Measurements from ENCODE around the gene NAP1L5. TPM values are rescaled to one million over a fixed set of nuclear protein-coding genes. Genes with fewer than 3 reads are reported as not detected.

Gene NAP1L5
- 10 to 100 TPM; 14.7 to 17.5 (median 16.1) TPM for polyA plus RNA-seq (ENCODE audit: insufficient read length in 4 of 4)

DNA sequence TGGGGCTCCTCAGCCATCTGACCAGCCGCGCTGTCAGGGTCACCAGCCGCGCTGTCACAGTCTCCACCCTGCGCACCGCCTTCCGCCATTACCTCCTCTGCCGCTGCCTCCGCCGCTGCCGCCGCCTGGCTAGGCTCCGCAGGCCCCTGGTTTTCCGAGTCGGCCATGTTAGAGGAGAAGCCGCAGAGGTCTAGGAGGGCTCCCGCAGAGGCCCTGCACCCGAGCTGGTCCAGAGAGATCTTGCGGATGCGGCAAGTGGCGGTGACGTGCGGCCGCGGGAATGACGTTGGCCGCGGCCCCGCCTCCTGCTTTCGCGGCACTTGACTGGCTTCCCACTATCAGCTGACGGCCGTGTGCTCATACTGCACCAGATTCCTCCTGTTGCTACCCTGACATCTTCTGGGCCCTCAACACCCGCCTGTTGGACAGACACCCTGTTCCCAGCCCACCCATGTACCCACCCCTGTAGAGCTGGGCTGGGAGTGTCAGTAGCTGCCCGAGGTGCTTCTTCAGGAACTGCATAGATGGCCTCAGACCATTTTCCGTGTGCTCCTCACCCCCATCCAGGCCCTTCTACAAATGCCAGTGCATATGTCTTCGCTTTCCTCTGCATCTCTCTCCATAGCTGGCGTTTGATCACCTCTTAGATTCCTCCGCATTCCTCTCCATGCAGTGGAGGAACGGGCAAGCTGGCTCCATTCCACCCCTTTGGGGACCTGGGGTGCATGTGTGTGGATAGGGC lies at the start of gene NAP1L5:
TSS of gene NAP1L5 (minus strand) at position 242 of the 742 bp plus-strand sequence. CDS start at position 167, 75 bp downstream.
- DNase-seq (ENCODE audit: low read depth in 4 of 4, low spot score in 3 of 4) = no peak

- DNase-seq (ENCODE audit: low read depth in 4 of 4, low spot score in 3 of 4) = no peak
Measured at GRCh38 chr4:88747351-88747750, 49.7 kb upstream of the NAP1L5 start.

- DNase-seq (ENCODE audit: low read depth in 4 of 4, low spot score in 3 of 4) = no peak
Measured at GRCh38 chr4:88746206-88746605, 48.6 kb upstream of the NAP1L5 start.

DNA sequence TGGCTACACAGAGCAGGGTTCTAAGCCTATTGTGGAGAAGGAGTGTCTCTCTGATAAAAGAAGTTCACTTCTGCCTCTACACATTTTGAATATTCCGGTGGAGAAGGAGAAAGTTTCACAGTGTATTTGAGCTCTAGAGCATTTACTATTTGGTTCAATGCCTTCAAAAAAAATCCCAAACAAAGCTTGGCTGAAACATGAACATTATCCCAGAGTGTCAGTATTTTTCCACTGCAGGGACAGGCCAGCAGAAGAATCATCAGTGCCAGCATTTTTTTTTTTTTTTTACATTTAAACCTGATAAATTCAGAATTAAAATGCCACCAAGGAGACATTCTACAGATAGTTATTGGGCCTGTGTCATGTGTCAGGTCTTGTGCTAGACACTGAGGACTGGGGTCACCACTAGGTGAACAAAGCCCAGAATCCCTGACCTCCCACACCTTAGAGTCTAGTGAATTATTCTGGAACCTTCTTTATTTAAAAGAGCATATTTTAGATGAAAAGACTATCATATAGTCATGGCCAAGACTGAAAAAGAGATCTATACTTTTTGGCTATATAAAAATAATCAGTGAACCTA lies 48.0 kb upstream of the NAP1L5 start:
- no peak for DNase-seq (ENCODE audit: low read depth in 4 of 4, low spot score in 3 of 4)

- DNase-seq (ENCODE audit: low read depth in 4 of 4, low spot score in 3 of 4) = no peak
Measured at GRCh38 chr4:88745175-88745574, 47.5 kb upstream of the NAP1L5 start.

GRCh38 chr4:88744609-88745008 lies 47.0 kb upstream of the NAP1L5 start:
- DNase-seq (ENCODE audit: low read depth in 4 of 4, low spot score in 3 of 4) = no peak

DNA sequence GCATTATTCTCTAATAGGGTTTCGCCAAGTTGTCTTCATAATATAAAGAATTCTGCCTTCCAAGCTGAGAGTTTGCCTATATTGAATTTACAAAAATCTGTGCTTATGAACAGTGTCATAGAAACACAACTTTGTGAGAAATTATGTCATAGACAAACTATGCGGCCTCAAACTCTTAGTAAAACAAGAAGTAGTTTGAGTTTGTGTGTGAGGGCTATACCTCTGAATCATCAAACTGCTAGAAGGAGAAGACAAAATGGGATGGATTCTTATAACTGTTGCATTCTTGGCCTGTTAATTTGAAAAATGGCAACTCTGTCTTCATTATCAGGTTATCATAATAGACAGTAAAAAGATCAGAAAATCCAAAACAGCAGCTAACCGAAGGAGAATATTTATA lies 46.1 kb upstream of the NAP1L5 start:
- DNase-seq (ENCODE audit: low read depth in 4 of 4, low spot score in 3 of 4) = no peak

DNA sequence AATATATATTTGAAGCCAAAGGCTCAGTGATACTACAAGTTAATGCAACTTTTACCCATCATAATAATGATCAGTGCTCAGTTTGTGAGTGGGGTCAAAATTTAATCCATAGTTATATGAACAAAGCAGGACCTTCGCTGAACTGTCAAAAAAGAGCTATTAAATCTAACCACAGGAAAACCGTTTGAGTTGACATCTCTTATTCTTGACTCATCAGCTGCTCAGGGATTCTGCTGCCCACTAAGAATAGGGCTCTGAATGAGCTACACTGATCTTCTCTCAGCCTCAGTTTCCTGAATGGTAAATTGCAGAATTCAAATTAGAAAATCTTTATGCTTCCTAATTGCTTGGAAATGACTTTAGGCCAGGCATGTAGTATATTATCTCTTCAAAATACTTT lies 44.9 kb upstream of the NAP1L5 start:
- no peak for DNase-seq (ENCODE audit: low read depth in 4 of 4, low spot score in 3 of 4)

DNA sequence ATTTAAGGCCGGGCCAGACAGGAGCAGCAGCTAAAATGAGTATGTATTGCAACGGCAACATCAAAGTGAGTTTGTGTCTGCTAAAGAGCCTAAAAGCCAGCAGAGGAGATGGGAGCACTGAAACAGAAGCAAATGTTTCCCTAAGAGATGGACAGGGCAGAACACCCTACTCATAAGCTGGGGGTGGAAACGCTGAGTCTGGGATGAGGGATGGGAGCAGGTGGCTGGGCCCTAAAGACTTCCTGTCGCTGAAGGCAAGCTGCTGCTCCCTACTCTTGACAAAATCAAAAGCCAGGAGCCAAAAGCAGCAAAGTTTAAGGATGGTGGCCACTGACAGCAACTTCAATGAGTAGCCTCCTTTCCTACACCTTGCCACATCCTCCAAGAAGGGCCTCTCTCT lies 40.6 kb upstream of the NAP1L5 start:
- DNase-seq (ENCODE audit: low read depth in 4 of 4, low spot score in 3 of 4) = no peak

DNA sequence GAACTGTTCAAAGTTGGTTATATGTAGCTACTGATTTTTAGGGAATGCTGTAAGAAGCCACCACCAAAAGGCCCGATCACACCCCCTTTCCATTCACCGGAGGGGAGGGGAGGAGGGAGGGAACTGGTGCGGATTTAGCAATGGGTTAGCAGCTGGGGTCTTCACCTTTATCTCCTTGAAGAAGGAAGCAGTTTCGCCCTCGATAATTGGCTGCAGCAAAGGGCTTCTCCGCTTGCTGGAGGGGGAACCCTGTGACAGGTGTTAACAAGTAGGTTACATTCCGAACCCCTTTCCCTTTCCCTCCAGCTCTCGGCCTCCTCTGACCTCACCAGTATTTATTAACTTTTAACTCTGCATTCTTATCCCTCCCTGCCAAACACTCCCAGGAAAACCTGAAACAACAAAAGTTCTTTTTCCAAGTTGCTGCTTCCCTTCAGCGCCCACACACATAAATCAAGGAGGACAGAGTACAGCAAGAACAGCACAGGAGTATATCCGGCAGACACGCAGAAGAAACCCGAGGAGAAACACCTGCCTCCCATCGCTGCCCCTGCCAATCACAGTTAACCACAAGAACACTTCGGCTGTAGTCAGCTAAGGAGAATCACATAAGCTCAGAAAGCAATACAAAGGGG lies 39.8 kb upstream of the NAP1L5 start:
- DNase-seq (ENCODE audit: low read depth in 4 of 4, low spot score in 3 of 4) = peak; percentile 66 to 85 (median 75)

DNA sequence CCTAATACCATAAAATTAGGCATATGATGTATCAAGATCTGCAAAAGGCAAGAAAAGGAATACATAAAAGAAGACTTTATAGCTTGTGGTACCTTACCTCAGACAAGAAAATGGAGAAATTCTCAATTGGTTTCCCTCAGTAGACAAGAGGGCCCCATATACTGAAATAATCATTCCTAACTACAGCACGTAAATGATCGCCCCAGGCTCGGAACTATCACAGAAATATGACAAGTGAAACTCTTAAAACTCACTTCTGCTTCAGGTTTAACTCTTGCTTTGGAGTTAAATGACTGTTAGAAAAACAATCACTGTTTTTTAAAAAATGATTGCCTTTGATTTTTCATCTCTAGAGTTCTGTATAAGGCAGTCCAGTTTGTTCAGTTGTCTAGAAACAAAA lies 38.6 kb upstream of the NAP1L5 start:
- DNase-seq (ENCODE audit: low read depth in 4 of 4, low spot score in 3 of 4) = no peak

- no peak for DNase-seq (ENCODE audit: low read depth in 4 of 4, low spot score in 3 of 4)
Measured at GRCh38 chr4:88735564-88735963, 37.9 kb upstream of the NAP1L5 start.

DNA sequence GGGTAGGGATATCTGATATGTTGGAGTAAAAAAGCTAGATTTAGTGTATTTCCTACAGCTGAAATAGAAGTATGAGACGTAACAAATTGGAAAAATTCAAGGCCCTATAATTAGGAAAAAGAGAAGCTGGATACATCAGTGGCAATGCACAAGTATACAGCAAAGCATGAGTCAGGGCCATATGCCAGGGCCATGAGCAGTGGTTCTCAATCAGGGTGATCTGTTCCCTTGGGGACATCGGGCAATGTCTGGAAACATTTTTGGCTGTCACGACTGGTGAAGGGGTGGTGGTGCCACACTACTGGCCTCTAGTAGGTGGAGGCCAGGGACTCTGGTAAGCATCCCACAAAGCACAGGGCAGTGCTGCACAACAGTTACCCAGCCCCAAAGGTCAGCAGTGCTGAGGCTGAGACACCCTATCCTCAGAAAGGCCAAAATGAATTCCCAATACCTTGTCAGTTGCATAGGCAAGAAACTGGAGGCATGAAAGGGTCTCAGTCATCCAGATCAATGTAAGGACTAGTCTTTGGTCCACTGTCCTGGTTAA lies 36.8 kb upstream of the NAP1L5 start:
- DNase-seq (ENCODE audit: low read depth in 4 of 4, low spot score in 3 of 4) = no peak

GRCh38 chr4:88732714-88733368 lies 35.2 kb upstream of the NAP1L5 start:
- DNase-seq (ENCODE audit: low read depth in 4 of 4, low spot score in 3 of 4) = no peak

GRCh38 chr4:88731381-88731780 lies 33.8 kb upstream of the NAP1L5 start:
- no peak for DNase-seq (ENCODE audit: low read depth in 4 of 4, low spot score in 3 of 4)

- no peak for DNase-seq (ENCODE audit: low read depth in 4 of 4, low spot score in 3 of 4)
Measured at GRCh38 chr4:88730811-88731210, 33.2 kb upstream of the NAP1L5 start.

DNA sequence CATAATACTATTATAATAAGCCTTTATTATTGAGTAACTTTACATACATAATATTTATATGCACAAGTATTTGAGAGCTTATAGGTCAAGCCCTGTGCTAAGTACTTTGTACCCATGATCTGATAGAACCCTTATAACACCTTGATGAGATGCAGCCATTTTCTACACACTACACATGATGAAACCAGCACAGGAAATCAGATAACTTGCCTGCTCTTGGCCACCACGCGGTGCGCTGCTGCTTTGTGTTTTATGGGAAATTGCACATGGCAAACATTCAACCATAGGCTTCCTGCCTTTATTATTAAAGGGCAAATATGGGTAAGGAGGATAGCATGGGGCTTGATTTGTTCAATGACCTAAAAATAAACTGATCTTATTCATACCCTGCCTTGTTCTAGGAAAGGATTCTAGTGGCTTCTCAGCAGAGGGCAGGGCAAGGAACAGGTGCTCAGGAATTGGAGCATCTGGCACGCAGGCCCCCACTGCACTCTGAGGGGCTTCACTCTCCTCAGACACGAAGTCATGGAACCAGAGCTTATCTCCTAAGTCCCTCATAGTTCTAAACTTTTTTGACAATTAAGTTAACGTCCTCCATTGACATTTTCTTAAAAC lies 31.6 kb upstream of the NAP1L5 start:
- DNase-seq (ENCODE audit: low read depth in 4 of 4, low spot score in 3 of 4) = no peak

DNA sequence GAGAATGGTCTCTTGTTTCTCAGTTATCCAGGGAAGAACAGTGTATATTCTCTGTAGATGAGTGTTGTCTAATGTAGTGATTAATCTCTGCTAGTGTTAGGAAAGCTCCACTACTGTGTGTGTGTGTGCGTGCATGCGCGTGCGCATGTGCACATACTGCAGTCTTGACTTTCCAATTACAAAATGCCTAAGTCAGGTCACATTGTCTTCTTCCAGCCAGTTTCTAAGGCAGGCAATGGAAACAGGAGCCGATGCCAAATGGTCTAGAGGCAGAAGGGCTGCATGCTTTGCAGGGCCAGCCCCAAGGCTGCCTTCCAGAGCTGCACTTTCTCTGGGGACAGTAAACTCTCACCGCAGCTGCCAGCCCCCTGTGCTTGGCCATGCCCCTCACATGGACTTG lies 30.5 kb upstream of the NAP1L5 start:
- DNase-seq (ENCODE audit: low read depth in 4 of 4, low spot score in 3 of 4) = no peak

DNA sequence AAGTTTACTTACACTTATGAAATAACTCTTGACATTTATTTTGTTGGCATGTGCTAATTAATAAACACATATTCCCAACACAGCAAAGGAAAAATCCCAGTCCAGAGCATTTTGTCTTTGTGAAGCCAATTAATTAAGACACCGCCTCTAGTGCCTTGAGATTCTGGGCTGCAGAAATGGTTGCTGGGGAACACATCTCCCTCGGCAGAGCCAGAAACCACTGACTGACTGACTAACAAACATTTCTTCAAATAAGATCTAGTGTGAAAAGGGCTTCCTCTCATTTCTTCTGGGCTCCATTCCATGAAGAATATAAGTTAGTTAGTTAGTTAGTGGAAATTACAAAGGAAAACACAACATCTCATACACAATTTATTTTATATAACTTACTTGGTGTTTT lies 28.4 kb upstream of the NAP1L5 start:
- no peak for DNase-seq (ENCODE audit: low read depth in 4 of 4, low spot score in 3 of 4)

DNA sequence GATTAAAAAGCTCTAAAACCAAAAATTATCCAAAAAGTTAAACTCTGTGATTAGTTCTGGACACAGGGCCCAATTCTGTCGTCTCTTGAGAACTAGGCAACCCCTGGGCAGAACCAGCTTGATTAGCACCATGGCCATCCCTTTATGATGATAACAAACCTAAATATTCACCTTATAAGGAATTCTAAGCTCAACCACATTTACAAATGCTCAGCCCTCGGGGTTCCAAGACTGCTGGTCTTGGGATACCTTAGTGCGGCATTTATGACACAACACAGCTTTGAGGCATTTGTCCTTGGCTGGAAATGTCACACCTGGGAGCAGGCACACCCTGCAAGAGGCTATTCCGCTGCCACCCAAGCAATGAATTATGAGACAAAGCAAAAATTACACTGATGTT lies 27.5 kb upstream of the NAP1L5 start:
- DNase-seq (ENCODE audit: low read depth in 4 of 4, low spot score in 3 of 4) = no peak

GRCh38 chr4:88724406-88724805 lies 26.8 kb upstream of the NAP1L5 start:
- no peak for DNase-seq (ENCODE audit: low read depth in 4 of 4, low spot score in 3 of 4)

All from right renal pelvis (tissue), 4 donors.